HG03175 (cell line): ENCODE measurements around the gene IL17C.
"Not testable (repeated sequence)": the region's sequence is repeated elsewhere in the genome, so short reads cannot be mapped to it uniquely, and the experiment has no call there.

ENCODE experiments used
- ATAC-seq: cut with Tn5 transposase; IDR thresholded peaks from one replicate; pipeline ENCODE4 v1.9.1; 2021; ENCODE audit warnings: mild to moderate bottlenecking, moderate library complexity; ENCODE audit not compliant: unreplicated experiment

The IL17C gene

GRCh38 chr16:88609426-88609825 lies 28.9 kb upstream of the IL17C start:
- ATAC-seq, result not testable (repeated sequence)

GRCh38 chr16:88610080-88610479 lies 28.3 kb upstream of the IL17C start:
- ATAC-seq, result no peak

DNA sequence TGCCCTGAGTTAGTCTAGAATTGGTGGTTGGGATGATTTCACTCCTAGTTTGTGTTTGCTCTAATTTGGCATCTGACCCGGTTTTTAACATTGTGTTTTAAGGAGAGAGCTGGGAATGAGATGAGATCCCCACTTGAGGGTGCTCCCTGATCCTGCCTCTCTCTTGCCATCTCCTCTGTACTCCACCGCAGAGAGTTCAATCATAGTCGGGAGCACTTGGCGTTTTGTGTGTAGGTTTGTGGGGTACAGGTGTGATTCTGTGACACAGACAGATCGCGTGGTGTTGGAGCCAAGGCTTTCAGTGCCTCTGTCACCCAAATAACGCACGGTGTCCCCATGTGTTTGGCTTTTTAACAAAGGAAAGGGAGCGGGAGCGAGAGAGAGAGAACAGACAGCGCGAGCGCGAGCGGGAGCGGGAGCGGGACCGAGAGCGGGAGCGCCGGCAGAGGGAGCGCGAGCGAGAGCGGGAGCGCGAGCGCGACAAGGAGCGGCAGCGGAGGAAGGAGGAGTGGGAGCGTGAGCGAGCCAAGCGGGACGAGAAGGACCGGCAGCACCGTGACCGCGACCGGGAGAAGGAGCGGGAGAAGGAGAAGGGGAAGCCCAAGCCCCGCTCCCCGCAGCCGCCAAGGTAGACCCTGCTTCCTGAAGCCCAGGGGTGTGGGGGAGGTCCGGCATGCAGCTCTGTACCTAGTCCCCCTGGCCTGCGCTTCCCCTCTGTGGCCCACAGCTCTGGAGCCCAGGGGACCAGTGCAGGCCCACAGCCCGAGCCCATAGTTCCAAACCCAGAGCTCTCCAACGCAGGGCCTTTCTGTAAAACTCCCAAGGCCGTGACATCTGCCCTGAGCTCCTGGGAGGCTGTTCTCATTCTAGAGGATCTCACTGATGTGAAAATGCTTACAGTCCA lies 27.2 kb upstream of the IL17C start:
- ATAC-seq, result no peak

- ATAC-seq, result no peak
These were observed 25.1 kb upstream of the IL17C start for GRCh38 chr16:88613293-88613692.

- ATAC-seq, result no peak
These were observed 24.2 kb upstream of the IL17C start for GRCh38 chr16:88613911-88614817.

- no peak for ATAC-seq
These were observed 23.4 kb upstream of the IL17C start for GRCh38 chr16:88614818-88615580.

DNA sequence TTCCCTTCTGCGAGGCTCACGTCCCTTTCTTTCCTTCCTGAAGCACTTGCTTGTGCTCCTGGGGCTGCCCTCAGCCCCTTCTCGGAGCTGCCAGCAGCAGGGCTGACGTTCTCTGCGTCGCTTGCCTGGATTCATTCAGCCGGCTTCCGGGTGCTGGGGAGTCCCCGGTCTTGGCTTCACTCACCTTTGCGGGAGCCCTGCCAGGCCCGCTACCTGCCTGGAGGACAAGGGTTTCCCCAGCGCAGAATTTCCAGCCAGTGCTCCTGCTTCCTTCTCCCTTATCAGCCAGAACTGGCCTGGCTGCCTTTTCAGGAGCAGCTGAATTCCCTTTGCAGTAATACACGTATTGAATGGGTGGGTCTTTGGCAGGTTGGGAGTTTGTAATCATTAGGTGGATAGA lies 22.1 kb upstream of the IL17C start:
- ATAC-seq, result no peak

- ATAC-seq, result no peak
These were observed 21.6 kb upstream of the IL17C start for GRCh38 chr16:88616736-88617135.

- no peak for ATAC-seq
These were observed 20.9 kb upstream of the IL17C start for GRCh38 chr16:88617268-88618031.

DNA sequence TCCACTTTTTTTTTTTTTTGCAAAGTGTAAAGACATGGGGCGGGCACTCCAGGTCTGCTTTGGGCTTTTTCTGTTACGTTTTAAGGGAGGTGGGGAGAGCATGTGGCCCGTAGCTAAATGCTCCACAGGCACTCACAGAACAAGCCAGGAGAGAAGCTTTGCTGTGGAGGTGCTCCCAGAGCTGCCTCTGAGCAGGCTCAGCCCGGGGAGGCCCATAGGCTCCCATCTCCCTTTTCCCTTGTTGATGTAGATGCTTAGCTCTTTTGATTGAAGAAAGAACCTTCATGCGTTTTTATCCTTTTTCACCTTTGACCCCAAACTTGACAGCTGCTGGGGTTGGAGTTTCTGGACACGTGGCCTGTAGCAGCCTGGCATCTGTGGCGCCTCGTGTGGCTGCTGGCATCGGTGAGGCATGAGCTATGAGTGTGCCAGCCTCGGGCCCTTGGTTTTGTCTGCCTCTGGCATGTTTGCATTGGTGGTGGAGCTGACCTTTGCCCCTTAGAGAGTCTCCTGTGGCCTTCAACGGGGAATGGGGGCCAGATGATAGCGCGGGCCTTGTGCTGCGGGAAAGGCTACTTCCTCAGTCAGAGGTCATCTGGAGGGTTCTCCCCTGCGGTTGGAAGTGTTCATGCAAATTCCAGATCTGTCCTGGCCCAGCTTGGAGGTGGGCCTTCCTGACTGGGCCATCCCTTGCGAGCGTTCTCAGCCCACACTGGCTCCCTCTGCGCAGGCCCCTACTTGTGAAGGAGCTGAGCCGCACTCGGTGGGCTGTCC lies 20.0 kb upstream of the IL17C start:
- ATAC-seq, result no peak

DNA sequence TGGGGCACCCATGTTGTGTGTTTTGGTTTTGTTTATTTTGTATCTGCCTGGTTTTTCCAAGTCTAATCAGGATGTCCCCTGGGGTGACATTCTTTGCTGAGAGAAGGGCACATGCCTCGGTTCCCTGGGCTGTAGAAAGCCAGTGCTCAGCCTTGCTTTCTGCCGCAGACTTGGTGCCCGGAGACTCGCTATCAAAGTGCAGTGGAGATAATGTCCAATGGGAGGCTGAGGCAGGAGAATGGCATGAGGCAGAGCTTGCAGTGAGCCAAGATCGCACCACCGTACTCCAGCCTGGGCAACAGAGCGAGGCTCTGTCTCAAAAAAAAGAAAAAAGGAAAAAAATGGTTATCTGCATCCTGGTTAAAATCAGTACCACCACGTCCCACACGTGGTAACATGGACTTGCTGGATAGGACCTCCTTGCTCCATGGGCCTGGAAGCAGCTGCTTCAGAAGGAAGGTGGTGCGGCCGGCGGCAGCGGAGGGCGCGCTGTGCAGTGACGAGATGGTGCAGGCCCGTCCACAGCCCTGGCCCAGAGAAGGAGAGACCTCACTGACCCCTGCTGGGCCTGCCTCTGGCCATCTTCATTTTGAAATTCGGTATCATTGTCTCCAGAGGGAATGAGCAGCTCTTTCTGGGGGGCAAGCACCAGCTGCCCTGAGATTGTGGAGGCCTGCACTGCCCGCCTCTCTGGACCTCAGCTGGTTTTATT lies 19.3 kb upstream of the IL17C start:
- no peak for ATAC-seq

DNA sequence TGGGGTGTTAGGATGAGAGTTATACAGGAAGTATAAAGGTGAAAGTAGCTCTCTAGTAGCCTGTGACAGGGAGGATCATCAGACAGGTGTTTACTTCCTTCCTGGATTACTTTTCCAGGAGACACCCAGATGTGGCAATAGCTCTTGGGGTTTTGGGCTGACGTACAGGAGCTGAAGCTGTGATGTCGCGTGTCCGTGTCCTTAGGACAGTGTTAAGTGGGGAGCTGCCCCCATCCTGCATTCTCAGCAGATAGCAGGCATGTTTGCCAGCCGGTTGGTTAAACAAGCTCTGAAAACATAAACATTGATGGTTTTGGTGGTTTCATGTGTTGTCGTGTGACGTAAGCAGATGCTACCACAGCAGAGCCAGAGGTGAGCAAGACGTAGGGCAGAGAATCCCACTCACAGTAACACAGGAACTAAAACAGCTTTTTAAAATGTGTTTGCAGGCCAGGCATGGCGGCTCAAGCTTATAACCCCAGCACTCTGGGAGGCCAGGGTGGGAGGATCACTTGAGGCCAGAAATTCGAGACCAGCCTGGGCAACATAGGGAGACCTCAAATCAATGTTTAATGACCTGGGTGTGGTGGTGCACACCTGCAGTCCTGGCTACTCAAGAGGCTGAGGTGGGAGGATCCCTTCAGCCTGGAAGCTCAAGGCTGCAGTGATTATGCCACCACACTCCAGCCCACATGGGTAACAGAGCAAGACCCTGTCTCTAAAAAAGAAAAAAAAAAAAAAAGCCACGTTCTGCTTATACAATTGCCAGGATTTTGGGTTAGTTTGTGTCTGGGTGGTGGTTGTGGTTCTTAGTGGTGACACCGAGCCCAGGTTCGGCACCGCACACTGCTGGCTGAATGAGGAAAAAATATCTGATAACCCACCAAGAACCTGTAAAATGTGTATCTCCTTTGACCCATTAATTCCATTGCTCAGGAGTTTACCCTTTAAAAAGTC lies 18.2 kb upstream of the IL17C start:
- no peak for ATAC-seq

- ATAC-seq, result no peak
These were observed 16.2 kb upstream of the IL17C start for GRCh38 chr16:88622125-88622524.

GRCh38 chr16:88622866-88623265 lies 15.5 kb upstream of the IL17C start:
- ATAC-seq, result no peak

GRCh38 chr16:88623858-88624257 lies 14.5 kb upstream of the IL17C start:
- ATAC-seq, result no peak

DNA sequence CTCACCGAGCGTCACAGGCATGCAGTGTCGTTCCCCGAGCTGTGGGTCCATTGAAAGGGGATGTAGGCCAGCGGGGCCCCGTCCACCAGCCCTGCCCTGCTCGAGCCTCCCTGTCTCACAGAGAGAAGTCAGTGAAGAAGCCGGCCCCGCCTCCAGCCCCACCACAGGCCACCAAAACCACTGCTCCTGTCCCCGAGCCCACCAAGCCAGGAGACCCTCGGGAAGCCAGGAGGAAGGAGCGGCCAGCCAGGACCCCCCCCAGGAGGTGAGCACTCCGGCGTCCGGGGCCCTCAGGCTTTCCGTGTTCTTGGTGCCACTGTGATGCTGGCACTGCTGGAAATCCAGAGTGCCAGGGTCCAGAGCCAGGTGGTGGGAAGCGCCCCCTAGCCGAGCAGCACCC lies 13.9 kb upstream of the IL17C start:
- no peak for ATAC-seq

DNA sequence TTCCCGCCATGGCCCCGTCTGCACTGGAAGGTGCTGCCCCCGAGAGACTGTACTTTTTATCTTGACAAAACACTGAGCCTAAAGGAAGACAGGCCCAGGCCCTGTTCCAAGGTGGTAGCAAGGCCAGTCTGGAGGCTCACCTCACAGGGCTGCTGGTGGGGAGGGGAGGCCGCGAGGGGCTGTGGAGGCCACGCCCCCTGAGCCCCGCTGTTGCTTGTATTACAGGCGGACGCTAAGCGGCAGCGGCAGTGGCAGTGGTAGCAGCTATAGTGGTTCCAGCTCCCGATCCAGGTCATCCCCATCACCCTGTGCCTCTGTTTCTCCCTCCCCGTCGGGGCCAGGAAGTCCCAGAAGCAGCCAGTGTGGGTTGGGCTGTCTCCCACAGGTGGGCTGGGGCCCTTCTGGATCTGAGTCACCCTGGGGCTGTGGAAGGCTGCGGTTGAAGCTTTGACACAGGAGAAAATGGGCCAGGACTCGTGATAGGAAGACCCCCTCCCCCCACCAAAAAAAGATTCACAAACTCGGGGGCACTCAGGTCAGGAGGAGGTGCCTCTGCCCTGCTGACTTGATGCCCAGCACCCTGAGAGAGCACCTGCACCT lies 13.3 kb upstream of the IL17C start:
- ATAC-seq, result no peak
